Common myeloid progenitor, CD34-positive (primary cell): ENCODE measurements around the gene AK4.
"Not testable (repeated sequence)": the region's sequence is repeated elsewhere in the genome, so short reads cannot be mapped to it uniquely, and the experiment has no call there.

Experiments used
- CTCF ChIA-PET: fragments of 350-600 bp; sonication (Branson Sonifier 250); formaldehyde crosslinking; loops from one replicate; lab custom pipeline; 2021; ENCODE audit warnings: antibody characterized with exemption; lab: Charles Lee
- POLR2A ChIA-PET: fragments of 350-600 bp; sonication (Branson Sonifier 250); formaldehyde crosslinking; loops from one replicate; lab custom pipeline; 2021; ENCODE audit warnings: antibody characterized with exemption; lab: Charles Lee
- DNase-seq, 3 donors: peaks; one replicate each; pipeline versions ENCODE4 v3.0.0 to v3.0.0-alpha.2; 2013
- H3K27ac ChIP-seq, 2 experiments: 1 replicate in 1 of 2; 2 replicates in 1 of 2; pipeline ENCODE4 v1.7.0; 2013; ENCODE audit warnings: inconsistent platforms in 2 of 2, low read length in 2 of 2, mild to moderate bottlenecking in 2 of 2, low read depth in 1 of 2, moderate library complexity in 1 of 2; ENCODE audit not compliant: severe bottlenecking in 2 of 2, insufficient read depth in 1 of 2, poor library complexity in 1 of 2
- H3K27me3 ChIP-seq, 5 experiments: replicated peaks in 2 of 5; 1 replicate in 3 of 5; 2 replicates in 2 of 5; pipeline versions ENCODE4 v1.6.1 to v1.7.0; 2013; ENCODE audit warnings: low read length in 4 of 5, mild to moderate bottlenecking in 2 of 5, moderate library complexity in 2 of 5, inconsistent platforms in 1 of 5; ENCODE audit not compliant: insufficient read depth in 5 of 5, control insufficient read depth in 4 of 5
- H3K36me3 ChIP-seq, 4 experiments: 1 replicate in 2 of 4; 2 replicates in 2 of 4; pipeline versions ENCODE4 v1.6.1 to v1.7.0; 2013; ENCODE audit warnings: low read length in 3 of 4, control low read depth in 1 of 4, mild to moderate bottlenecking in 1 of 4; ENCODE audit not compliant: control insufficient read depth in 4 of 4, insufficient read depth in 4 of 4
- H3K4me1 ChIP-seq, 4 experiments: 1 replicate in 3 of 4; 2 replicates in 1 of 4; pipeline versions ENCODE4 v1.6.1 to v1.7.1; 2013; ENCODE audit warnings: low read length in 3 of 4, mild to moderate bottlenecking in 3 of 4, control low read depth in 1 of 4, inconsistent platforms in 1 of 4, moderate library complexity in 1 of 4; ENCODE audit not compliant: control insufficient read depth in 4 of 4, insufficient read depth in 4 of 4; ENCODE audit errors: control extremely low read depth in 1 of 4
- H3K4me3 ChIP-seq, 7 experiments: 1 replicate in 4 of 7; 2 replicates in 3 of 7; pipeline versions ENCODE4 v1.5.1 to v1.7.0; 2013; ENCODE audit warnings: mild to moderate bottlenecking in 7 of 7, low read length in 6 of 7, moderate library complexity in 6 of 7, inconsistent platforms in 2 of 7, low read depth in 2 of 7, control low read depth in 1 of 7; ENCODE audit not compliant: insufficient read depth in 4 of 7, control insufficient read depth in 1 of 7; ENCODE audit errors: extremely low read depth in 1 of 7
- H3K9me3 ChIP-seq, 5 experiments: 1 replicate in 4 of 5; 2 replicates in 1 of 5; pipeline versions ENCODE4 v1.6.1 to v1.7.1; 2013; ENCODE audit warnings: low read length in 4 of 5, mild to moderate bottlenecking in 2 of 5, inconsistent platforms in 1 of 5, low read depth in 1 of 5, moderate library complexity in 1 of 5; ENCODE audit not compliant: control insufficient read depth in 4 of 5, insufficient read depth in 2 of 5; ENCODE audit errors: control extremely low read depth in 1 of 5
- WGBS: methylation state at CpG from one replicate; pipeline ENCODE4 v1.1.5; 2013; ENCODE audit not compliant: insufficient coverage; 5-methylcytosine and 5-hydroxymethylcytosine counted together

AK4 gene

GRCh38 chr1:65141918-65142317, 6.1 kb upstream of the AK4 start:
- Histone ChIP-seq H3K4me1 (peaks cover 2 to 9% (median 6%) of the 10 kb centered on the region in 4 experiments), H3K27me3 (peaks cover 0 to 12% (median 8%) of the 10 kb centered on the region in 5 experiments), H3K9me3 (no peaks in the 10 kb centered on the region), H3K27ac (no peak overlapping the region), H3K36me3 (no peaks in the 10 kb centered on the region), H3K4me3 (no peak overlapping the region)
- DNase-seq: no peak
- ChIA-PET CTCF (no interaction called here), POLR2A (no interaction called here)

- H3K4me3 ChIP-seq, H3K36me3 ChIP-seq, H3K9me3 ChIP-seq, DNase-seq, POLR2A ChIA-PET, H3K27ac ChIP-seq: not testable (repeated sequence)
- H3K4me1 ChIP-seq: peaks cover 7 to 19% (median 15%) of the 10 kb centered on the region in 4 experiments
- 100% methylated on average over 5 of the region's 6 CpGs for WGBS
- peaks cover 0 to 15% (median 8%) of the 10 kb centered on the region in 5 experiments for H3K27me3 ChIP-seq
- CTCF ChIA-PET: interaction anchor here (1.0 kb wide), 1 partner anchor 38 kb away, joined by 3 read pairs; no protein-coding TSS in a partner anchor
Observed at GRCh38 chr1:65143112-65143658, 4.8 kb upstream of the AK4 start.

GRCh38 chr1:65146908-65147423, 1.0 kb upstream of the AK4 start:
- Histone ChIP-seq H3K9me3 (no peaks in the 10 kb centered on the region), H3K4me3 (peak overlapping the region; percentile 28 to 81 (median 74)), H3K27ac (no peak overlapping the region), H3K27me3 (peaks cover 0 to 15% (median 11%) of the 10 kb centered on the region in 5 experiments), H3K36me3 (no peaks in the 10 kb centered on the region), H3K4me1 (peaks cover 4 to 30% (median 24%) of the 10 kb centered on the region in 4 experiments)
- 37% methylated on average over 10 of the region's 20 CpGs for WGBS
- ChIA-PET CTCF (no interaction called here), POLR2A (no interaction called here)
- peak in 1 of 3 donors; percentile 69 for DNase-seq

- ChIA-PET POLR2A (interaction anchor here (0.6 kb wide), 1 partner anchor 283 kb away, joined by 5 read pairs; no protein-coding TSS in a partner anchor), CTCF (interaction anchor here (1.9 to 3.1 kb wide), 2 partner anchors 11 to 22 kb away, joined by 4 to 8 read pairs; no protein-coding TSS in a partner anchor)
- H3K4me3 ChIP-seq: peak overlapping the region; percentile 28 to 81 (median 74)
- no peaks in the 10 kb centered on the region for H3K36me3 ChIP-seq
- peaks cover 0 to 15% (median 11%) of the 10 kb centered on the region in 5 experiments for H3K27me3 ChIP-seq
- WGBS: 0% methylated on average over 60 of the region's 88 CpGs
- H3K9me3 ChIP-seq: no peaks in the 10 kb centered on the region
- peak in 2 of 3 donors; percentile 38 to 78 for DNase-seq
- H3K4me1 ChIP-seq: peaks cover 4 to 30% (median 24%) of the 10 kb centered on the region in 4 experiments
- H3K27ac ChIP-seq: no peak overlapping the region
Observed at GRCh38 chr1:65147424-65148177, 402 bp upstream of the AK4 start.

GRCh38 chr1:65148548-65149350, 746 bp downstream of the AK4 start:
- Histone ChIP-seq H3K4me3 (peak overlapping the region; percentile 32 to 81 (median 74)), H3K27ac (peak overlapping the region in 1 of 2 experiments; percentile 51), H3K36me3 (no peaks in the 10 kb centered on the region), H3K27me3 (peaks cover 0 to 15% (median 11%) of the 10 kb centered on the region in 5 experiments), H3K9me3 (no peaks in the 10 kb centered on the region), H3K4me1 (peaks cover 4 to 30% (median 24%) of the 10 kb centered on the region in 4 experiments)
- peak in 2 of 3 donors; percentile 49 to 63 for DNase-seq
- CTCF ChIA-PET: interaction anchor here (1.2 to 3.1 kb wide), 4 partner anchors 10 to 74 kb away, joined by 3 to 8 read pairs (median 4); no protein-coding TSS in a partner anchor
- WGBS: 0% methylated on average over 55 of the region's 73 CpGs
- POLR2A ChIA-PET: interaction anchor here (0.6 kb wide), 1 partner anchor 97 kb away, joined by 3 read pairs; no protein-coding TSS in a partner anchor

- CTCF ChIA-PET: interaction anchor here (1.2 to 3.1 kb wide), 4 partner anchors 9 to 74 kb away, joined by 3 to 8 read pairs (median 4); no protein-coding TSS in a partner anchor
- peaks cover 0 to 15% (median 9%) of the 10 kb centered on the region in 5 experiments for H3K27me3 ChIP-seq
Observed at GRCh38 chr1:65149351-65150107, 1.5 kb downstream of the AK4 start.

More at GRCh38 chr1:65149351-65150107, 1.5 kb downstream of the AK4 start:
- H3K36me3 ChIP-seq: no peaks in the 10 kb centered on the region
- no peaks in the 10 kb centered on the region for H3K9me3 ChIP-seq
- WGBS: 2% methylated on average over 8 of the region's 14 CpGs
- DNase-seq: peak in 2 of 3 donors; percentile 60 to 69
- H3K27ac ChIP-seq: peak overlapping the region in 1 of 2 experiments; percentile 51
- peaks cover 4 to 30% (median 24%) of the 10 kb centered on the region in 4 experiments for H3K4me1 ChIP-seq
- H3K4me3 ChIP-seq: peak overlapping the region; percentile 32 to 81 (median 74)
- POLR2A ChIA-PET: no interaction called here
